HepG2 (cell line): Measurements from ENCODE around the gene TNP2. TPM values are rescaled to one million over a fixed set of nuclear protein-coding genes. Genes with fewer than 3 reads are reported as not detected.

ENCODE experiments used
- ARNTL ChIP-seq: sonication (generic); formaldehyde crosslinking; IDR thresholded peaks from 2 replicates; pipeline ENCODE4 v1.4.0; 2020; ENCODE audit warnings: mild to moderate bottlenecking, missing genetic modification reagents
- ATF1 ChIP-seq: IDR thresholded peaks from 2 replicates; pipeline ENCODE4 v1.6.1; 2016; ENCODE audit warnings: mild to moderate bottlenecking, control low read depth
- DR1 ChIP-seq: sonication (generic); formaldehyde crosslinking; IDR thresholded peaks from 2 replicates; pipeline ENCODE4 v1.8.0; 2021; ENCODE audit warnings: mild to moderate bottlenecking, missing genetic modification reagents, inconsistent platforms
- FLYWCH1 ChIP-seq: sonication (generic); formaldehyde crosslinking; IDR thresholded peaks from 2 replicates; pipeline ENCODE4 v1.8.1; 2023; ENCODE audit warnings: mild to moderate bottlenecking, missing genetic modification reagents
- GATAD1 ChIP-seq: IDR thresholded peaks from 2 replicates; pipeline ENCODE4 v1.6.1; 2016; ENCODE audit warnings: missing genetic modification reagents, missing compliant biosample characterization
- JUNB ChIP-seq: sonication (generic); formaldehyde crosslinking; IDR thresholded peaks from 2 replicates; pipeline ENCODE4 v1.8.0; 2022; ENCODE audit warnings: missing genetic modification reagents, mild to moderate bottlenecking, borderline replicate concordance
- KDM5A ChIP-seq: fragments of 200-600 bp; sonication (generic); IDR thresholded peaks from 2 replicates; pipeline ENCODE4 v1.7.0; 2018; ENCODE audit warnings: antibody characterized with exemption, mild to moderate bottlenecking, low read length, borderline replicate concordance
- MEIS2 ChIP-seq: sonication (generic); formaldehyde crosslinking; IDR thresholded peaks from 2 replicates; pipeline ENCODE4 v1.9.0; 2021; ENCODE audit warnings: mild to moderate bottlenecking, missing genetic modification reagents
- MXI1 ChIP-seq: IDR thresholded peaks from 3 replicates; pipeline ENCODE4 v1.6.1; 2012; ENCODE audit warnings: low read depth, low read length, inconsistent platforms, borderline replicate concordance
- NKX3-1 ChIP-seq: sonication (generic); formaldehyde crosslinking; IDR thresholded peaks from 2 replicates; pipeline ENCODE4 v1.5.0; 2020; ENCODE audit warnings: missing genetic modification reagents
- NPAS2 ChIP-seq: sonication (generic); formaldehyde crosslinking; IDR thresholded peaks from 2 replicates; pipeline ENCODE4 v1.8.0; 2022; ENCODE audit warnings: mild to moderate bottlenecking, missing genetic modification reagents, borderline replicate concordance
- PHF5A ChIP-seq: IDR thresholded peaks from one replicate; pipeline ENCODE4 v1.6.1; 2018; ENCODE audit warnings: low read depth, missing genetic modification reagents; ENCODE audit not compliant: unreplicated experiment
- RARA ChIP-seq: IDR thresholded peaks from 2 replicates; pipeline ENCODE4 v1.6.1; 2016; ENCODE audit warnings: missing genetic modification reagents, missing compliant biosample characterization
- RFX3 ChIP-seq: IDR thresholded peaks from 2 replicates; pipeline ENCODE4 v1.6.1; 2016; ENCODE audit warnings: missing biosample characterization, missing genetic modification reagents
- SAP130 ChIP-seq: IDR thresholded peaks from 2 replicates; pipeline ENCODE4 v1.6.1; 2016; ENCODE audit warnings: low read depth
- THAP11 ChIP-seq: IDR thresholded peaks from 2 replicates; pipeline ENCODE4 v1.6.1; 2016; ENCODE audit warnings: missing biosample characterization, missing genetic modification reagents
- U2AF1 ChIP-seq: fragments of 200-400 bp; formaldehyde crosslinking; optimal IDR thresholded peaks from 2 replicates; pipeline ENCODE3; 2017; ENCODE audit warnings: mild to moderate bottlenecking, low read depth, low read length
- YEATS2 ChIP-seq: sonication (generic); formaldehyde crosslinking; IDR thresholded peaks from 2 replicates; pipeline ENCODE4 v1.4.0; 2020; ENCODE audit warnings: missing genetic modification reagents, borderline replicate concordance
- ZNF253 ChIP-seq: sonication (generic); formaldehyde crosslinking; IDR thresholded peaks from 2 replicates; pipeline ENCODE4 v1.8.0; 2022; ENCODE audit warnings: mild to moderate bottlenecking, missing genetic modification reagents, borderline replicate concordance
- ZNF274 ChIP-seq: sonication (generic); formaldehyde crosslinking; IDR thresholded peaks from 2 replicates; pipeline ENCODE4 v1.5.1; 2020; ENCODE audit warnings: mild to moderate bottlenecking, missing genetic modification reagents
- ZNF280D ChIP-seq: sonication (generic); formaldehyde crosslinking; IDR thresholded peaks from 2 replicates; pipeline ENCODE4 v1.5.1; 2020; ENCODE audit warnings: mild to moderate bottlenecking, missing genetic modification reagents
- ZNF484 ChIP-seq: sonication (generic); formaldehyde crosslinking; IDR thresholded peaks from 2 replicates; pipeline ENCODE4 v1.5.1; 2020; ENCODE audit warnings: mild to moderate bottlenecking, low read depth, missing genetic modification reagents, borderline replicate concordance
- ZNF724P ChIP-seq: sonication (generic); formaldehyde crosslinking; IDR thresholded peaks from 2 replicates; pipeline ENCODE4 v1.8.0; 2022; ENCODE audit warnings: missing genetic modification reagents, borderline replicate concordance
- ZNF850 ChIP-seq: sonication (generic); formaldehyde crosslinking; conservative IDR thresholded peaks from 2 replicates; pipeline ENCODE4 v1.9.0; 2021; ENCODE audit warnings: mild to moderate bottlenecking, missing genetic modification reagents
- polyA plus RNA-seq, 8 experiments: library from polyadenylated mRNA; depleted of rRNA in 3 of 8; stranded (reverse) in 7 of 8; unstranded in 1 of 8; fragments of >200 nt; fragmentation: Illumina TruSeq in 4 of 8; extraction: Trizol in 4 of 8; gene quantifications; 2 replicates each; pipeline versions ENCODE4 v1.2.1 to v1.2.3, GENCODE V29; 2011 to 2016; ENCODE audit warnings: low read depth in 4 of 8, missing spikeins in 1 of 8, mixed read lengths in 1 of 8; ENCODE audit not compliant: insufficient read depth in 1 of 8
- total RNA-seq, 5 experiments: library from RNA; depleted of rRNA; stranded (reverse); fragments of >200 nt; fragmentation: Illumina TruSeq; extraction: Trizol; gene quantifications; 2 replicates each; pipeline ENCODE4 v1.2.3, GENCODE V29; 2016; ENCODE audit warnings: low read depth in 1 of 5
- TF ChIP-seq, protein P1 (sequence below): sonication (generic); formaldehyde crosslinking; IDR thresholded peaks from 2 replicates; pipeline ENCODE4 v1.4.0; 2020; ENCODE audit warnings: missing genetic modification reagents
- TF ChIP-seq, protein P2 (sequence below): sonication (generic); formaldehyde crosslinking; IDR thresholded peaks from 2 replicates; pipeline ENCODE4 v1.4.0; 2020; ENCODE audit warnings: missing genetic modification reagents

Gene TNP2
- total and polyA plus RNA-seq, 2 of the 13 experiments (the other 11 are each of a cell fraction or from before 2014, with no cell fraction given), result not detected

DNA sequence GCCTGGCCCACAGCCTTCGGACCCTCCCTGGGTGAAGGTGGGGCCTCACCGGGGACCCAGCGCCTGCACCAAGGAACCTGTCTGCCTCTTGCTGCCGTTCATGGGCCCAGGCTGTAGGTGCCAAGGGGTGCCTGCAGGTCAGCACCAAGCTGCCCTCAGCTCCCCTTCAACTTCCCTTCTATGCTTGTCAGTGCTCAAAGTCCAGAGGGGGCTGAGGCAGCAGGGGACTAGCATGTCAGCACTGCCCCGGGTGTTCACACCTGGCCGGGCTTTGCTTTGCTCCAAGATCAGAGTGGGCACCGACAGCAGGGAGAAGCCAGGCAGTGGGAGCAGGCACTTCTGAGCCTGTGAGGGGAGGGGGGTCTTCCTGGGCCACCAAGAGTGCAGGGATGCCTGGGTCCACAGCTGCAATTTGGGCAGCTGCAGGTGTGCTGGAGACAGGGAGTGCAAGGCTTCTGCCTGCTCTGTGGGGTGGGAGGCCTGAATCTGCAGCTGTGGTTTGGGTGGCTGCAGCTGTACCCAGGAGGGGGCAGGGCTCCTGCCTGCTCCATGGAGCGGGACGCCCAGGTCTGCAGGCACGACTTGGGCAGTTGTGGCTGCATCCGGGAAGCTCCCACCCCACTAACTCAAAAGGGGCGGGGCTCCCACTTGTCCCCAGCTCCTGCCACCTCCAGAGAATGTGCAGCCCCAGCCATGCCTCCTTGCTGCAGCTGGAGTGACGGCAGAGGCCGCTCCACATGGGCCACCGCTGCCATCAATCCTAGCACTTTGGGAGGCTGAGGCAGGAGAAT lies 39.6 kb upstream of the TNP2 start (continued):
- TF ChIP-seq, protein P1, sequence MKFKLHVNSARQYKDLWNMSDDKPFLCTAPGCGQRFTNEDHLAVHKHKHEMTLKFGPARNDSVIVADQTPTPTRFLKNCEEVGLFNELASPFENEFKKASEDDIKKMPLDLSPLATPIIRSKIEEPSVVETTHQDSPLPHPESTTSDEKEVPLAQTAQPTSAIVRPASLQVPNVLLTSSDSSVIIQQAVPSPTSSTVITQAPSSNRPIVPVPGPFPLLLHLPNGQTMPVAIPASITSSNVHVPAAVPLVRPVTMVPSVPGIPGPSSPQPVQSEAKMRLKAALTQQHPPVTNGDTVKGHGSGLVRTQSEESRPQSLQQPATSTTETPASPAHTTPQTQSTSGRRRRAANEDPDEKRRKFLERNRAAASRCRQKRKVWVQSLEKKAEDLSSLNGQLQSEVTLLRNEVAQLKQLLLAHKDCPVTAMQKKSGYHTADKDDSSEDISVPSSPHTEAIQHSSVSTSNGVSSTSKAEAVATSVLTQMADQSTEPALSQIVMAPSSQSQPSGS (CRISPR knock-in tag), result no peak; the same call in 1 of the 2 replicates
- TF ChIP-seq YEATS2 (no peak; the same call in 1 of the 2 replicates), MEIS2 (CRISPR knock-in tag) (no peak; the same call in none of the 2 replicates), ZNF253 (CRISPR knock-in tag) (no peak), PHF5A (CRISPR knock-in tag) (no peak), NKX3-1 (no peak), MXI1 (no peak; the same call in 2 of the 3 replicates), U2AF1 (no peak), FLYWCH1 (CRISPR knock-in tag) (no peak), ATF1 (CRISPR knock-in tag) (no peak), DR1 (CRISPR knock-in tag) (no peak), ARNTL (CRISPR knock-in tag) (no peak), ZNF724P (CRISPR knock-in tag) (no peak), RFX3 (CRISPR knock-in tag) (no peak), JUNB (CRISPR knock-in tag) (no peak), RARA (CRISPR knock-in tag) (peak; percentile 82), ZNF280D (CRISPR knock-in tag) (peak; percentile 60; the same call in 1 of the 2 replicates), THAP11 (CRISPR knock-in tag) (peak; percentile 37; the same call in 1 of the 2 replicates), KDM5A (no peak), ZNF274 (no peak; the same call in 1 of the 2 replicates), SAP130 (CRISPR knock-in tag) (peak; percentile 64; the same call in 1 of the 2 replicates), ZNF850 (CRISPR knock-in tag) (no peak), ZNF484 (CRISPR knock-in tag) (no peak), NPAS2 (CRISPR knock-in tag) (no peak), GATAD1 (peak; percentile 49; the same call in 1 of the 2 replicates)
- TF ChIP-seq, protein P2, sequence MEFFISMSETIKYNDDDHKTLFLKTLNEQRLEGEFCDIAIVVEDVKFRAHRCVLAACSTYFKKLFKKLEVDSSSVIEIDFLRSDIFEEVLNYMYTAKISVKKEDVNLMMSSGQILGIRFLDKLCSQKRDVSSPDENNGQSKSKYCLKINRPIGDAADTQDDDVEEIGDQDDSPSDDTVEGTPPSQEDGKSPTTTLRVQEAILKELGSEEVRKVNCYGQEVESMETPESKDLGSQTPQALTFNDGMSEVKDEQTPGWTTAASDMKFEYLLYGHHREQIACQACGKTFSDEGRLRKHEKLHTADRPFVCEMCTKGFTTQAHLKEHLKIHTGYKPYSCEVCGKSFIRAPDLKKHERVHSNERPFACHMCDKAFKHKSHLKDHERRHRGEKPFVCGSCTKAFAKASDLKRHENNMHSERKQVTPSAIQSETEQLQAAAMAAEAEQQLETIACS (CRISPR knock-in tag), result no peak
